NCI-H1417 (cell line): ENCODE measurements around the gene GAS2.

ENCODE experiments used
- DNase-seq, 3 experiments: peaks; one replicate each; lab custom pipeline; 2025; lab: John Stamatoyannopoulos, UW

The GAS2 gene

DNA sequence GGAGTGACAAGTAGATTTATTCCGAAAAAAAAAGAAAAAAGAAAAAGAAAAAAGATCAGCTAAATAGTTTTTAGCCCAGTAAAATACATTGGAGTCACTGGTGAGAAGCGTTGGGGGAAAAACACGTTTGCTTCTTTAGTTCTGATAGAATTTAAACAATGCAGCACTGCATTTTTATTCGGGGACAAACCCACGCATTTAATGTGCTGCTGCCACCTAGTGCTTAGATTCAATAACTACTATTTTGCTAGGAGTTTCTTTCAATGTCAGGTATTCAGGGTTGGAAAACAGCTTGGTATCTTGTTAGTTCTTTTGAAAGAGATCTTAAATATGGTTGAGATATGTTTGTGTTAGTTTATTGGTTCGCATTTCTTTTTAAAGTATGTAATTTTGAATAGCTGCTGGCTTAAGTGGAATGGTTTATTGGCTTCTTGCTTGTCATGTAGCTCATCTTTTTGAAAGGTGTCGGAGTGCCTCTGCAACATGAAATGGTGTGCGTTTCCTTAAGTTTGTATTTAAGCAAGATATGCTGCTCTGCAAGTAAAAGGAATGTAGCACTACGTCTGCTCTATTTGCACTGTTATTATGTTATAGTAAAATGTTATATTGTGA lies 121.2 kb downstream of the GAS2 start:
- DNase-seq = peak; percentile 28 to 84 (median 79)

DNA sequence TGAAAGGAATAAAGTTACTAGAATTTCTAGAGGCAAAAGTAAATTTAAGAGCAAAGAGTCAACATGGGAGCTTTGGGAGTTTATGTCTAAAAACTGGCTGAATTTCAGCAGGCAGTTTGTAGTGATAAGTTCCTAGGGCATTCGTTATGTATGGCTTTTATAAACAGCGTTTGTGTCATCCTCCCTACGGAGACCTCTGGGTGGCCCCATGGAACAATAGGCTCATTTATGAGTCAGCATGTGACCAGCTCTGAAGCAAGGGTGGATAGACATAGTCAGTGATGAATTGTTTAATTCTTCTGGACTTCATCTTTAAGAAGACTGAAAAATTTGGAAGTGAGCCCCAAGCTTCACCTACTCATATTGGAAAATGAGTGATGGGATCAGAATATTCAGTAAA lies 126.1 kb downstream of the GAS2 start:
- peak in 1 of 3 experiments; percentile 27 for DNase-seq

DNA sequence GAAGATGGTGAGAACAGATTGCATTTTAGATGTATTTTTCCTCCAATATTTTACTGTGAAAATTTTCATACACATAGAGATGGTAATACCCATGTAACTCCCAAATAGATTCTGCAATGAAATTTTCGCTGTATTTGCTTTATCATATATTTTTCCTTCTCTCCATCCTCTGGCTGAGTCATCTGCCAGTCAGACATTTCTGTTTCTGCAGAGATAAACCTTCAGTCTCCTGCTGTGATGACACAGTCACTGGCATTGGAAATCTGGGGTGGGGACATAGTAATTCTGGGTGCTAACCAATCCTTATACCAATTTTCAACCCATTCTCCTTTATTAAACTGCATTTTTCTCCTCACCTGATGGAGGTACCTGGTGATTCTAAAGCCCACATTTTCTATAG lies 129.5 kb downstream of the GAS2 start:
- DNase-seq = no peak

DNA sequence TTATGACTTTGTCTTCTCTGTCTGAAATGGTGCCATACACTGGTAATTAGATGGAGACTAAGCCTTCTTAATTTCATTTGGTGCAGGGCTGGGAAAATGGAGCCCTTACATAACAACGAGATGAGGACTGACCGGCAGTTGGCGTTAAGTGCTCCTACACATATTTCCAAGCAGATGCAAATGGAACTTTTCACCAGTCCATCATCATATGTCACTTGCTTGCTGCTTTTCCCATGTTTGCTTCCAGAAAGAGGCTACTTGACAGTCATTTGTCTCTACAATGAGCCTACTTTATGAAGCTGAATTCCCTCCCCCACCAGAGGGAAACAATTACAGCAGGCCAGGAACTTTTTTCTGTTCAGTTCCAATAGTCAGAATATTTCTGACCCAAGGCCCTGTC lies 130.6 kb downstream of the GAS2 start:
- peak in 2 of 3 experiments; percentile 8 to 96 for DNase-seq

DNA sequence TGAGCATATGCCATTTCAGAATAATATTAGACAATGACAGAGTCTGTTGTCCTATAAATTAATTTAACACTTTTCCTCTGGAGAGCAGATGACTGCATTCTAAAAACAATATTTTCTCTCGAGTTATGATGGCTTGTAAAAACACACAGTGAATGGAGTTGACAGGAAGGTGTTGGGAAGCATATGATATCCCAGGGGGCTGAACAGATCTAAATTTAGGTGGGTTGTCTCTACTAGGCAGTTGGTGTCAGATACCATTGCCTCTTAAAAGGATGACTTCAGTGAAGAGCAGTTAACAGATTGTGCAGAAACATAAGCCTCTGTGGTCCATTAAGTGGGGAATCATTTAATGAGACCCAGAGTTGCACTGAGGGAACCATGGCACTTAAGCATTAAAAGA lies 132.5 kb downstream of the GAS2 start:
- DNase-seq = peak in 2 of 3 experiments; percentile 6 to 62

DNA sequence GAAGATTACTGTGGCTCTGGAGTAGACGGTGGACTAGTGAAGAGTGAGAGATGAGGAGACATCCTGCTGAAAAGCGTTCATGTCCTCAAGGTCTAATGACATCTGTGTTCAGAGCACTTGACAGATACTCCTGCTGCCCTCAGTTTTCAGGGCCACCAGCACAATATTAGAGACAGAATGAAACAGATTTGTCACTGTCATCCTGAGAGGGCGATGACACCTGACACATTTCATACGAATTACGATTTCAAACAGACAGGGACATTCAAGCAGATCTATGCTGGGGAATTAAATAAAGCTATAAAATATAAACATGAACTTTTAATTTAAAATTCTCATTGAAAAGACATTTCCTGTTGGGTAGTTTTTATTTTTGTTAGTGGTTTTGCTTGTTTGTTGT lies 134.1 kb downstream of the GAS2 start:
- DNase-seq = peak in 2 of 3 experiments; percentile 31 to 90

DNA sequence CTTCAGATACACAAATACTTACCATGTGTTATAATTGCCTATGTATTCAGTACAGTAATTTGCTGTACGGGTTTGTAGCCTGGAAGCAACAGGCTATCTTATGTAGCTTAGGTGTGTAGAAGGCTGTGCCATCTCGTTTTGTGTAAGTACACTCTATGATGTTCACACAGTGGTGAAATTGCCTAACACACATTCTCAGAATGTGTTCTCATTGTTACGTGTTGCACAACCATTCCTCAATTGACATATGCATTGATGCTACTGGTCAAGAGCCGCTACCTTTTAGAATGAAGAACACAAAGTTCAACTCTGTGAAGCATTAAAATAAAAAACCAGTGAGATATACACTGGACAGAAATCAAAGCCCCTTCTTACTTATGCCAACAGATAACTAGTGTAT lies 136.4 kb downstream of the GAS2 start:
- no peak for DNase-seq

DNA sequence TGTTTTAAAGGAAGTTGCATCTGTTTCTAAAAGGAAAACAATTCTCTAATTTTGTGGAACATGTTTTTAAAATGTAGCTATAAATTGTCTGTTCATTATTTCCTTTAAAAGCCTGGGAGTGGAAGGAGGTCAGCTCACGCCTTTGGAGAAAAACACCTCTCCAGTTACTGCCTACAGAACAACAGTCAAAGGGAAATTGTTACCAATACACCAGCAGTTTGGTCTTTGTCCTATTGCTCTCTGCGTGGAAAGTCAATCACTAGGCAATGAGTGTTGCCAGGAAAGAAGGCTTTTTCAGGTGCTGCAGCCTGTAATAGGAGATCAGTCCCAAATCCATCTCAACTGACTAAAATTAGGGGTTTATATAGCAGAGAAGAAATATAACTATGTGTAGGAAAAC lies 141.0 kb downstream of the GAS2 start:
- DNase-seq = no peak

DNA sequence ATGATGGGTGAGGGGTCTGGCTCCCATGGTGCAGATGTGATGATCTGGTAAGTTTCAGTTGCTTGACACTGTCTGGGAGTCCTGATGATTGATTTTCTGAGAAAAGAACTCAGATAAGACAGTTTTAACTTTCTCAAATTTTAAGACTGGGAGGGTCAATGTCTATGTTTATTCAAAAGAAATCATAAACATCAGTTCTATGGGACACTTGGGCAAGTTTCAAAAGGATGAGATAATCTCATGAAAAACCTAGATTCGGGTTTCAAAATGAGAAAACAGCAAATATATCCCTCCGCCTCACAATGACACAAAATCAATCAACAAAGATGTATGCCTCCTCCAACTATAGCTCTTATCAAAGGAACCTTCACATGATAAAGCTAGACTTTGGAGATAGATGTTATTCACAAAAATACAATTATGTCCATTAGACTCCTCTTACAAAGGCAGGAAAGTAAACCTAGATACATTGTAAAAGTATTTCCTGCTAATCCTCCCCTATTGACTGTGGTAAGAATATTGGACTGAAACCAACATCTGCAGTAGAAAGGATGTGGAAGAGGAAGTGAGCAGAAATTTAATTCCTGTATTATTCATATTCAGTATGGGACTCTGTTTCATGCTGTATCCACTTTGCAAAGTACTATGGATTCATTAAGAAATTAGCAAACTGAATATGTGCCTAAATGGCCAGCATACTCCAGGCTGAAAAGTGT lies 141.6 kb downstream of the GAS2 start:
- DNase-seq = no peak

DNA sequence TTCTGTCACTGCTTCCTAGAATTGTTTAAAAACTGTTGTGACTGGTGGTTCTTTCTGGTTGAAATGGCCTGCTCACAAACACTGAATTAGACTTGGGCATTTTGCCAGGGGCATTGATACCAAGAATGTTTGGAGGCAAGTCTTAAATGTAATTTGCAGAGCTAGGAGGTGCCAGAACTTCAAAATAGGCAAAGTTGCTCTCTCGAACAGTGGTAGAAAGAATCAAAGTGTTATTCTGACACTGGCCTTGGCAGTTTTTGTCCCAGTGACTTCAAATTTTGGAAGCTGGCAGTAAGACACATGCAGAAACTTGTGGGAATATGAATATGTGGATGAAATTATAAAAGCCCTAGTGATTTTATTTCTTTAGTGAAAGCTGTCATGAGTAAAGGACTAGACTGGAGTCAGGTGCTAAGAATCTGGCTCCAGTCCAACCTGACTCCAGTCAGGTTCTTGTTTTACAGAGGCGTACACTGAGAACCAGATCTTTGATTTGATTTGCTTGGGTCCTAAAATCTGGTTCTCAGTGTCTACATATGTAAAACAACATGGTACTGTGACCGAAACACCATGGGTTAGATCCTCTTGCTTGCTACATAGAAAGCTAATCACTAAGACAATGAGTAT lies 142.3 kb downstream of the GAS2 start:
- no peak for DNase-seq

DNA sequence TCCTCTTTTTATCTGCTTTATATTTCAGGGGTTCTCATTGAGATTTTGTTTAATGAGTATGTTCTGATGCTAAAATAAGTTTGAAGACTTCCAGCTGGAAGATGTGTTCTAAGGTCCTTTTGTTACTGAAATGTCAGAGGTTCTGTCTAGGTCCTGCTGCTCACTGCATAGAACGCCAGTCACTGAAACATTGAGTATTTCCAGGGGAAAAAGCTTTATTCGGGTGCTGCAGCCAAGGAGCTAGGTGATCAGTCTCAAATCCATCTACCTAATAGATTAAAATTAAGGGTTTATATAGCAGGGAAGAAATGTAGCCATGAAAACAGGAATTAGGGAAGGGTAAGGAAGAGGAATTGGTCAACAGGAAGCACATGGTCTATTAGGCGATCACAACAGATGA lies 143.5 kb downstream of the GAS2 start:
- DNase-seq = no peak

DNA sequence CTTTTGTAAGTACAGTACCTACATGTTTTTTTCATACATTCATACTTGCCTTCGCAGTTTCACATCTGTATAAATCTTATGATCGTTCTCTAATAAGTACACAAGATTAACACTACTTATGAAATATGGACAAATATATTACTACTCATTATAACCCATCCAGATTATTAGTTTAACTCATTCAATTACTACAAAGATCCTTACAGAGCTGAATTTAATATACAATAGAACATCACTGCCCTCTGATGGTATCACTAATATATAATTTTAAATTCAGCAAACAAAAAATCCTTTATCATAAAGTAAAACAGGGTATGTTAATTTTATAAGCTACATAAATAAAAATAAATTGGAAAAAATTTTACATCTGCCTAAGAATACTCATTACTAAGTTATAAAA lies 155.8 kb downstream of the GAS2 start:
- DNase-seq = no peak

DNA sequence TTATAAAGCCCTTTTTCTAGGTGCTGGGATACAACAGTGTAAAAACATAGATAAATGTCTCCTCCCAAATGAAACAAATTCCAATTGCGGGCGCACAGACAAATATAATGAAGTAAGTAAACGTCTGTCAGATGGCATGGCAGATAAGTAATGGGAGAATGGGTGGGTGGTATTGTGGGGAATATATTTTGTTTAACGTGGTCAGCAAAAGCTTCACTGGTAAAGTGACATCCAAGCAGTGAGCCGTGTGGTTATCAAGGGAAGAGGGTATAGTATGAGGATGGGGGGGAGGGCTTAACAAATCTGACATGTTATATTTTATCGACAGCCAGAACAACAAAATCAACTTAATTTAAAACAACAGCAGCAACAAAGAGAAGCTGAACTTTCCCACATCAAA lies 162.0 kb downstream of the GAS2 start:
- peak in 1 of 3 experiments; percentile 46 for DNase-seq

DNA sequence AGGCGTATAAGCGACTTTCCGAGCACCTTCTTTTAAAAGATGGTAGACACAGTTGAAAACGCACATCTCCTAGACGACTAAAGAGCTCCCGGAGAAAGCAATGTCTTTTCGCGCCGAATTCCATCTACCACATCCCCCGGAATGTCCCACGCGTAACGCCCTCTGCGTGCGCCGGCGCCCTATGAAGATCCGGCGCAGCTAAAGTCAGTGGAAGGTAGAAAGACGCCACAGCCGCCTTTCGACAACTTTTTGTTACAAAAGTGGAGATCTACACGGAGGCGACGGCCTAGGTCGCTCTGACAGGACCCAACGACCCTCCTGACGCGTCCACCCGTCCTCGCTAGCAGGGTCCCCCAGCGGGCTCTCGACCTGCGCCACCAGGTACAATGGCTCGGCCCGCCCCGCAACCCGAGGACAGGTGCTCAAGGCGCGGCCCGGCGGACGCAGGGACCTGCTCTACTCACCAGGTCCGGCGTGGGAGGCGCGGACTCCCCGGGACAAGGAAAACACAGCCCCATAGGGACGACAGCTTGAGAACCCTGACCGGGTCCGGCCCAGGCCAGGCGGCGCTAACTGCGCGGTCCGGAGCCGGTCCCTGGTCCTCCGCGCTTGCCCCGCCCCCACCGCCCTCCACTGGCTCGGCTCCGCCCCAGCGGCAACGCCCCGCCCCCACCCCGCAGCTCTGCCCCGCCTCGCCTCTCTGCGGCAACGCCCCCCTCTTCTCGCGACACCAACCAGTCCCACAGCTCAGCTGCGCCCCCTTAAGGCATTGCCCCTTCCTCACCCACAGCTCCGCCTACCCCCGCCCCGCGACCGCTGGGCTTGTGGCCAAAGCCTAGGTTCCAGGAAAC lies 163.0 kb downstream of the GAS2 start, which contains the start of gene SVIP:
Gene SVIP (minus strand): TSS at position 571 of the 851 bp plus-strand sequence. CDS start 53 bp downstream, at position 518.
- peak; percentile 94 to 99 (median 98) for DNase-seq

DNA sequence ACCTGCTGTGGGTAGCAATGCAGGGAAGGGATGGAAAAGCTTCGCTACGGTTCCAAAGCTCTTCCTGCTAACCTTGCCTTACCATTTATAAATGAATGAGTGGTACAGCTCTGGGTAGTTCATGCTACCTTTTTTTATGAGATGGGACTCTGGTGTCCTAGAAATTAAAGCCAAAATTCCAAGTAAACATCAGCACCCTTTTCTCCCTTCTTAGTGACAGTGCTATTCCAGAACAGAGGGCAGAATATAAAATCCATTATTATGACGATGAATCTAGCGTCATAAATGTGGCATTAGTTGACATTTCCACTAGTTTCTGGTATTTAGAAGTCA lies 163.6 kb downstream of the GAS2 start:
- DNase-seq = no peak

DNA sequence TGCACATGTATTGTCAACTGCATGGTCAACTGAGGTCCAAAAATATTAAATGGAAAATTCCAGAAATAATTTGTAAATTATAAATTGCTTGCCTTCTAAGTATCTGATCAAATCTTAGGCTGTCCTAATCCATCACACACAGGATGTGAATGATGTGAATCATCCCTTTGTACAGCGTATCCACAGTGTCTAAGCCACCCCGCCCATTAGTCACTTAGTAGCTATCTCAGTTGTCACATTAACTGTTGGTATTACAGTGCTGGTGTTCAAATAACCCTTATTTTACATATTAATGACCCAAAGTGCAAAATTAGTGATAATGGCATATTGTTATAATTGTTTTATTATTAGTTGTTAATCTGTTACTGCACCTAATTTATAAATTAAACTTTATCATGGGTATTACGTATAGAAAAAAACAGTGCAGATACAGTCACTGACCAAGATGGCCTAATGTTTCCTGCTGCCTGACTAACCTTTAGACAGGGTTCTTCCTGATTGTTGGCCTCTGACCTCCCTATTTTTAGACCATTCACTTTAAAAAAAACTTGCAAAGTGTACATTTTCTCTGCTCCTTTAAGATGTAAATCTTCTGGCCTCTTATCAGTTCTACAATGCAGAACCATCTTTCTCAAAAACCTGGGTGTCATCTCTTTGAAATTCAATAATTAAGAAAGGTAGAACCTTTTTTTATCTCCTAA lies 166.1 kb downstream of the GAS2 start:
- no peak for DNase-seq

DNA sequence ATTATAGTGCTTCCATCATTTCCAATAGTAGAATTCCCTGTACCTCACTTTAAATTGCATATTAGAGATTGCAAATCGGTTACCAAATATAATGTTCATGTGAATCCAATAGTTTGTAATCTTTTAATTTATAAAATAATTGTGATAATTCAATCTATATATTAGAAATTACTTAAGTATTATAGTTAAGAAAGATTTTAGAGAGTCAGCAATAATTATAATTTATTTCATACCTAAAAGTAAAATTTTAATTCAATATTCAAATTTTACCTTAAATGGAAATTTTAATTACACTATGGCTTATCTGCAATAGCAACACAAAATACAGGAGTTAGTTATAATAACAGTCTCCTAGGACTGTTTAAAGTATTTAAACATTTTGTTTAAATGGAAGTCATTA lies 180.3 kb downstream of the GAS2 start:
- no peak for DNase-seq

DNA sequence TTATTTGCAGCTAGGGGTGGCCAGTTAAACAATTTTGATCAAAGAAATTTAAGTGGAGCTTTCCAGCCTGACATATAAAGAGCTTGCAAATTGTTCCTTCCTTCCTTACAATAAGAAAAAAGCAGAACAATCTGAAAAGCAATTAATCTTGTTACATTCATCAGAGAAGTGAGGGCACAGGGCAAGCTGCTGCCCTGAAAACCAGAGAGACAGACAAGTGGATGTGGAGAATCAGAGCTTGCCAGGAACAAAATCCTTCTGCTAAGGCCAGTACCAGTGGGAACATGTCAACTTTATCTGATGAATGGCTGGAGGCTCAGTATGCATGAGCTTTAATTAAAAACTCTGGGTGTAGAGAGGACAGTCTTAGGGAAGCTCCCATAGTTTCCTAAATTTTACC lies 185.1 kb downstream of the GAS2 start:
- no peak for DNase-seq

DNA sequence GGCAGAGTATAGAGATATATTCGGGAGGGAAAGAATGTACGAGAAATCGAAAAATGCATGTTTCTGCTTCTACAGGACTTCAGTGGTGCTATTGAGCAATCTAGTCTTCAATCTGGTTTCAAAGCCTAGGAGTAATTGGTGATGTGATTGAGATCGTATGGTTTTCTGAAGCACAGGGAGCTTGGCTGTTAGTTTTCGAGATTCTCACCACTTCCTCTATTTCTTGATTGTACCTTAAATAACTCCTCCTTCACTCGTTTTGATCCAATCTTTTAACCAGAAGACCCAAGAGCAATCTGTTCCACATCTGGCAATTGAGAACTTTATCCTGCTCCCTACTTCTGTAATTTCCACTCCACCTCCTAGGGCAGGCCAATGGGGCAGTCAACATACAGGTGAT lies 193.3 kb downstream of the GAS2 start:
- DNase-seq = no peak

DNA sequence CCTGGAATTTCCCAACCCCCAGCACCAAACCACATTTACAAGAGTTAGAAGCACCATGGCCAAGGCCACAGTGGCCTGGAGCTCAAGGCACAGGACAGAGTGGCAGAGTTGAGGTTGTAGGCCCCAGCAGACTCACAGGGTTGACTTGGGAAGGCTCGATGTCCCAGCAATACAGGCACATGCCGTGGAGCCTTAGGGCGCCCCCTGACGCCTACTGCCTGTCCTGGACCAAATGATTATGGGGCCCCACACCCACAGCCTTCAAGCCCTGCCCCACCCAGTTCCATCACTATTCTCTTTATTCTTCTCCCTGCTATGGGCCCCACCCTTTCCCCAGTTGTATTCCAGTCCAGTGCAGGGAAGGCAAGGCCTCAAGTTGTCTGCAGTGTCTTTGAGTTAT lies 193.8 kb downstream of the GAS2 start, which contains the start of gene CCDC179:
Gene CCDC179 (minus strand): TSS at position 234 of the 400 bp plus-strand sequence. CDS start 53 bp downstream, at position 181.
- no peak for DNase-seq
